Dedifferentiated amniotic fluid mesenchymal stem cell (primary cell): ENCODE data around the gene ANKRD39.
"Not testable (repeated sequence)": the region's sequence is repeated elsewhere in the genome, so short reads cannot be mapped to it uniquely, and the experiment has no call there.

Experiments
- DNase-seq: peaks from one replicate; pipeline ENCODE4 v3.0.0-alpha.2; 2016; ENCODE audit errors: extremely low spot score

The ANKRD39 gene

DNA sequence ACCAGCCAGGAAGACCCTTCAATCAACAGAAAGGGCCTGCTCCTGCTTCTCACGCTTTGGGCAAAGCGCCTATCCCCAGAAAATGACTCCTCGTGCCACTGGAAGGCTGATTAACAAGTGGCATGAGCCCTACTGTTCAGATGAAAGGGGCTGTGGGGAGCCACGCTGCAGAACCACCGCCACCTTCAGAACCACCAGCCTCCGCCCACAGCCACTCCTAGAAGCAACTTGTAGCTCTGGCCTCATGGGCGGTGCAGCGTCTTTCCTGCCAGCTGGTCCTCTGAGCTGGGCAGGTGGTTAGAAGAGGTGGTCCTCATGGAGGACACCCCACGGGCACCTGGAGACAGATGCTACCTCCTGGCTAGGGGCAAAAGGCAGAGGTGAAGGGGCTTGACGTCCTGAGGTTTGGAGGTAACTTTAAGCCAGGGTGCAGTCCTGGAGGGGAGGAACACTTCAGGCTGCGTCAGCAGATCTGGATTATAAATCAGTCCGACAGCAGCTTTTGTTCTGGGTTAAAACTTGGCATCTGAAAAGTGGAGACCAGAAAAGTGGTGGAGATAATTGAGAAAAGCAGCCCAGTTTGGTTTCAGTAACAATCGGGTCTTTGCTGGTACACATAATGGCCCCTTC is 12.9 kb upstream of the ANKRD39 start:
- no peak for DNase-seq

DNA sequence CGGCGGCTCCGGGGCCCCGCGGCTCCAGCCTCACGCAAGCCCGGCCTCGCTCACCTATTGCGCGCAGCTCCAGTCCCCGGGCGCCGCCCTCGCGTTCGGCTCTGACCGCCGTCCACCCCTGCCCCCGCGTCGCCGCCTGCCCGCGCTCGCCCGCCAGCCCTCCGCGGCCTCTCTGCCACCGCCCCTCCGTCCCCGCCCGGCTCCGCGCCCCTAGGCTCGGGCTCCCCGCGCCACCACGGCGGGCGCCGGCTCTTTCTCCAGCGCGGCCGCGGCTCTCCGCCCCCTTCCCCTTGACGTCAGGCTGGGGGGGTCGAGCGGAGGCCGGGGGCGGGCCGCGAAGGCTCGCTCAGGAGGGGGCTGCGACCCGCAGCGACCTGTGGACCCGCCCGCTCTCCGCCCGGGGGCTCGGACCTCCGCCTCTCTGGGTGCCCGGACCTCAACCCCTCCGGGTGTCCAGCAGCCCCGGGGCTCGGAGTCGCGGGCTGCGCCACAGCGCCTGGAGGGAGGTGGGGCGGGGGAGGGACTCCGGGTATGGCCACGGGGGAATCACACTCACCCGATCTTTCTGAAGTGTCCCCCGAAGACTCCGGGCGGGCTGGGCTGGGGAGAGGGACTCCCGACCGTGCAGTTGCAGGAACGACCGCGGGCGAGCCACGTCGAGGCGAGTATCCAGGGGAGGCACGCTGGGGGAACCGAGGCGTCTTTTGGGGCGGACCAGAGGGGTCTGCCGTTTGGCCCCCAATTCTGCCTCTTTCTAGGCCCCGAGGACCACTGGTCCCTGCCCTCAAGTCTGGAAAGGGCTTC is 12.2 kb upstream of the ANKRD39 start, which contains the start of gene SEMA4C:
Gene SEMA4C (minus strand): TSS at position 259 of the 804 bp plus-strand sequence. CDS start 2,194 bp downstream, outside the sequence.
- no peak for DNase-seq

DNA sequence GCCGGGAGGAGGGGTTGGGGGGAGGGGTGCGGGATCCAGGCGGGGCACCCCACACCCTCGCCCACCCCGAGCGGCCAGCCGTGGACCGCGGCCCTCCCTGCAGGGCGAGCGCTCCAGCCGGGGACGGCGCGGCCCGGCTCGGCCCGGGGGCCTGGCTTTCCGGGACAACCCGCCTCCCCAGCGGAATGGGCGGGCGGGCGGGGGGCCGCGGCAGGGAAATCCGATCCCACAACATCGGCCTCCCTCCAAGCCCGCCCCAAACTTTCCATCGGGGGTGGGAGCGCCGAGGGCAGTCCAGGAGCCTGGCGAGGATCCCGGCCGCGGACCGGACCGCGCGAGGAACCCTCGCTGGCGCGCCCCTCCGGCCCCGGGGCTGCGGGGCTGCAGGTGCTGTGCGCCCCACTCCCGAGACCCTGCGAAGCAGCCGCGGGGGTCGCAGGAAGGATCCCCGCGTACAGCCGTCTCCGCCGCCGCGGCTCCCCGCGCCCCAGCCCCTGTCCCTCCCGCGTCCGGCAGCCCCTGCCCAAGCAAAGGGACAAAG is 11.5 kb upstream of the ANKRD39 start:
- DNase-seq = peak; percentile 49

DNA sequence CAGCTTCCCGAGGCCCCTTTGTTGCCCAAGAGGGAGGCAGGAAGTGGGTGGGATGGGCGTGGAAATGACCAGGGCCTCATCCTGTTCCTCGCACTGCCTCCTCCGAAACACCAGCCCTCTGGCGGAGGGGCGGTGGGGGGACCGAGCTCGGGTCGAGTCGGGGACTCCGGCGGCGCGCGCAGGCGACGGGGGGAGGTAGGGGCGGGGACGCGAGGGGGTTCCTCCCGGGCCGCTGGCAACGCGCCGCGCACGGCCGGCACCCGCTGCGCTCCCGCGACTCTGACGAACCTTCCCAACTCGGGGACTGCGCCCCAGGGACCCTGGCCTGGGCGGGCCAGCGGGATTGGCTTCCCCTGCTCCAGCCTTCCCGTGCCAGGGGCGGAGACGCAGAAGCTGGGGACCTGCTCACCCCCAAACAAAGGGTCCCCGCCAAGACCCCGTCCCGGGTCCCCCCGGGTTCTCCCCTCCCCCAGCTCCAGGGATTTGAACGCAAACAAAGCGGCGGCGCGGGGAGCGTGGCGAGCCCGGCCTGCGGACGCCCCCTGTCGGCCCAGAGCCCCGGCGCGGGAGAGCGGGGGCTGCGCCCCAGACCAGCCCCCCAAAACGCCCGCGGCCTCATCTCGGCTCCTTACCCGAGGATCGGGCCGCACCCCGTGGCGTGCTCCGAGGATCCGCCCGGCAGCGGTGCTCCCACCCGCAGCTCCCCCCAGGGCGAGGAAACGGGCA is 10.9 kb upstream of the ANKRD39 start:
- DNase-seq = peak; percentile 84

DNA sequence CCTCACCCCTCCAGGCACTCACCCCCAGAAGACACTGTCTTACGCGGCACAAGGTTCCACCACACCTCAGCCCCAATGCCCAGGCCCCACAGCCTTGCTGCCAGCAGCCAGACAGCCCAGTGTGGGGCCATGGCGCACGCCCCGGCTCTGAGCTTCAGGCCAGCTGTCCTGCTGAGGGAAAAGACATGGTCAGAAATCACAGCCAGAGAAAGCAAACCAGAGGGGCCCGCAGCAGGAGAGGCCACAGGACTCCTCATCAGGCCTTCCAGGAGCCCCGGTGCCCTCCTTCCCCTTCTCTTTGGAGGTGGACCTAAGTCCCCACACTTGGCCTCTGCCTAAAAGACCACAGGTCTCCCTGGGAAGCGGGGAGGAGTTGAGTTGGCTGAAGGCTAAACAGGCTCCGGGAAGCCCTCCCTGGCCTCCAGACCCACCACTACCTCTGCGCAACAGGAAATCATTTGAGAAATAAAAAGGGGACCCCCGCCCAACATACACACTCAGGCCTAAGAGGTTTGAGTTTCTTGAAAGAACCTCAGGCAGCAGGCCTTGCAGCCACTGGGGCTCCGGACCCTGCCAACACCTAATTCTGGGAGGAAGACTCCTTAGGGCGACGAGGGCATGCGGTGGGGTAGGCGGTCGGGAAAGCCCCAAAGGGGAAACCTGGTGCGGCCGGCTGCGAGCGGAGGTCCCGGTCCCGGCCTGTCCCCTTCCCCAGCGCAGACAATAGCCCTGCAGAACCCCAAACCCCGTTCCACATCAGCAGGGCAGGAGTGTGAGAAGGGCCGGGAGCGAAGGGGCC is 10.1 kb upstream of the ANKRD39 start:
- no peak for DNase-seq

DNA sequence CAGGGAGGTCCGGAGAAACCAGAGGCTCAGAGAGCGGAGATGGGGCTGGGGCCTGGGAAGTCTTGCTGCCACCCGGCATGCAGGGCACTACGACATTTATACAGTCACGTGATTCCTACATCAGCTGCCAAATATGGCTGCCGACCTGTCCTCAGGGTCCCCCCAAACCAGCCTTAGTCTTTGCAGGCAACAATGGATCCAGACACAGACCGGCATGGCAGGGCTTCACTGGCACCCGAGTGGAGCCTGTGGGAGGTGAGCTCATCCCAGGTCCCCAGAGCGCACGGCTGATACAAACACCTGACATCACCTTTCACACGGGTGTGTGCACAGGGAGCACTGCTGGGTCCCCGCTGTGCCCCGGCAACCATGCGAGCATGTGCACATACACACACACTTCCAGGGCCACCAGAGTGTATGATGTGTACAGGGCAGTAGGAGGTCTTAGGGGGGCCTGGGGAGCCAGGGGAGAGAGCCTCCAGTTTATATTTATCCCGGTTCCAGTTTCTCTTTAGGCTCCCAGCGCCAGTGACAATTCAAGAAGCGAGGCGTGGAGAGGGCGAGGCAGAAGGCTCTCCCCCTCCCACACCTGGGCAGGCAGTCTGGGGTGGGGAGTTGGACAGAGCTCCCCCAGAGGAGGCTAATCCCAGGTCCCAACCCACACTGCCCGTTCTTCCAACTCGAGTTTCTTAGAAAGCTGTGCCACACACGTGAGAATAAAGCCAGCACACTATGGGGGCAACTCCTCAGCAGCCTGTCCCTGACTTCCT is 9.4 kb upstream of the ANKRD39 start:
- DNase-seq = no peak

DNA sequence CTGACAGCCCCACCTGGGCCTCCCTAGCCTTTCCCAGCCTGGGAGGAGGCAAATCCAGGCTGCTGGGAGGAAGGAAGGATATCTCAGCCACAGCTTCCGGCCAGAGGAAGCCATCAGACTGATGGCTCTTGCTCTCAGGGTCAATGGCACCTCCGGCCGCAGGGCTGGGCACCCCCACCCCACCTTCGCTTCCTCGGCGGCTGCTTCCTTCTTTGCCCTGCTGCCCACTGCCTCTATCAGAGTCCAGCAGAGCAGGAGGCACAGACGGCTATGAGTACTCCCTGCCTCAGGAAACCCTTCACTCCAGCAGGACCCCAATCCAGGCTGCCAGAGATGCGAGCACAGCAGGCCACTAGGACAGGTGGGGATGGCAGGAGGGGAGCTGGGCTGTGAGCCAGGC is 8.8 kb upstream of the ANKRD39 start:
- DNase-seq = no peak

DNA sequence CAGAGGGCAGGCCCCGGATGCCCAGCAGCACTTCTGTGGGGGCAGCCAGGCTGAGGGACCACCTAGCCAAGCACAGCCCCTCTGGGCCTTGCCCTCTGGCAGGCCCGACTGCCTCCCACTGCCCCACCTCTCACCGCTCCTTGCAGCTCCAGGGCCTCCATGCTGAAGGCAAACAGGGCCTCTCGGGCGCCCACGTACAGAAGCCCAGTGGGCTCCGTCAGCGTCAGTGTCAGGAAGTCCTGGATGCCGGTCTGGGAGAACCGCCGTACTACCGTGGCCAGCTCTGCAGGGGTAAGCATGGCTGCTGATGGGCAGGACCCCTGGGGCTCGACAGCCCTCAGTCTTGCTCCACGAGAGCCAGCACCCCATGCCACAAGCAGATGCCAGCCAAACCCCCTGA is 8.3 kb upstream of the ANKRD39 start:
- DNase-seq = no peak

DNA sequence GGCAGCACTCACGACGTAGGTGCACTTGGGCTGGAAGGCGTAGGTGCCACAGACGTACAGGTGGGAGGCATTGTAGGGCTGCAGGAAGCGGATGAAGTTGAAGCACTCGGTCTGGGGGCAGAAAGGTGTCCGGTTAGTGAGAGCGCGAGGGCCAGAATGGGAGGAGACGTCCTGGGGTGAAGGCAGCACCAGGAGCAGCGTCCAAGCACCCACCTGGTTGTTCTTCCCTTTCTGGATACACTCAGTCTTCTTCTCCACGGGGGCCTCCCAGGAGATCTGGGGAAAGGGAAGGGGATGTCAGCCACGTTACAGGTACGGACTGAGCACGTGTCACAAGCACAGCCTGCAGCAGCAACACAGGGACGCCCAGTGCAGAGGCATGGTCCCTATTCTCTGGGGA is 7.8 kb upstream of the ANKRD39 start:
- no peak for DNase-seq

DNA sequence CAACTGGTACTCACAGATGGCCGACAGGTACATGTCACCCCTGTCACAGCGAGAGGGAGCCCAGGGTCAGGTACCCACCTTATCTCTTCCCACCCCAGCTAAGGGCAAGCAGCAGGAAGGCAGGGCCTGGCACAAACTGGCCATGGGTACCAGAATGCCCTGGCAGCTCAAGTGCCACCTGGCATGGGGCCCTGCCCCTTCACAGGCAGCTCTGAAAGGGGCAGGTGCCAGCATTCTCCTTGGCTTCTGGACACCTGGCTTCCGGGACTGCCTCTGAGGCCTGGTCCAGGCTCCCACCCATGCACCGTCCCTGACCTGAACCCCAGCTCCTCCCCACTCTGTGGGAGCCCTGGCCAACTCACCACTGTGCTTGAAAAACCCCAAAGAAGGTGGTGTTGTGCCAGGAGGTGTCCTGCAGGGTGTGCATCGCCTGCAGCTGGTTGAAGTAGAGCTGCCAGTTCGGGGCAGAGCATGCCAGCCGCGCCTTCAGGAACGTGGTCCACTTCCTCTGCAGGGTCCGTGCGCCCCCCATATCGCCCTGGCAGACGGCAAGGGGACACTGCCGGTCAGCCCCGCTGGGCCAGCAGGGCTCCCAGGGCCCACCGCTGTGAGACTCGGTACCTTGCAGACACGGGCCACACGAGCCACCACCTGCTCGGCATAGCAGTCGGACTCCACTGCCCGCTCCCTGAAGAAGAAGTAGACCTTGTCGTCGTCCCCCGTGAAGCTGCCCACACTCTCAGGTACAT is 6.7 kb upstream of the ANKRD39 start:
- no peak for DNase-seq

DNA sequence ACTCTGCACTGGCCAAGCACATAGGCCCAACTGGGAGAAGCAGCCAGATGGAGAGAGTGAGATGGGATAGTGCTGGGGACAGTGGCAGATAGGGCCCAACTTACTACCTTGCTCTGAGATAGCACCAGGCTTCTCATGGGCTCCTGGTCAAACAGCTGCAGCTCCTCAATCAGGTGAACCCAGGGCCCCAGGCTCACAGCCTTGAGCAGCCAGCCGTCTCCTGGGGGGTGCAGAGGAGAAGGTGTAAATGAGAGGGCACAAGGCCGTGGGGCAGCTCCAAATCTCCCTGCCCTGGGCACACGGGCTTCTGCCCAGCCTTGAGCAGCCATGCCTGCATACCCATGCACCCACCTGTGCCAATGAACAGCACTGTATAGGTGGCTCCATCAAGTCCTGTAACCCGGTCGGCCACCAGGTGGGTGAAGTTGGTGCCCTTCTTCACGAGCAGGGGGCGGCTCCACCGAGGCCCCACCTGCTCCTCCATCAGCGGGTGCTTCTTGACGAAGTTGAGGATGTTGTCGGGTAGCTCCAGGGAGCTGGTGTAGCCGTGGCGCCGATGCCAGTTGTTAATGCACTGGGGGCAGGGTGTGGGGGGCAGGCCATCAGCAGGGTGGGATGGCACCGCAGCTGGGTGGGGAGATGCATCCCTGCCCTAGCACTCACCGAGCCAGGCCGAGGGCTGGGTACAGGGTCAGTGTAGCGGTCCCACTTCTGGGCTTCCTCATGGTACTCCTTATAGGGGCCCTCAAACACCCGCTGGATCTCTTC is 5.9 kb upstream of the ANKRD39 start:
- no peak for DNase-seq

DNA sequence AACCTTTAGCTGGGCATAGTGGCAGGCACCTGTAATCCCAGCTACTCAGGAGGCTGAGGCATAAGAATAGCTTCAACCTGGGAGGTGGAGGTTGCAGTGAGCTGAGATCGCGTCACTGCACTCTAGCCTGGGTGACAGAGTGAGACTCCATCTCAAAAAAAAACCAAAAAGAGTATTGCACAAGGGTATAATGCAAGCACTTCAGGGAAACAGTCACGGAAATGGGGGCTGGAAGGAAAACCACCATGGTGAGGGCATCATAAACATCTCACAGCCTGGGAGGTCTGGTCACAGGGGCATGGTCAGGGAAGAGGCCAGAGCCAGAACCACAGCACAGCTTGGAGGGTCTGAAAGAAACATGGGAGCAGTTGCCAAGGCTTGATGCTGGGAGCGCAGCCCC is 5.2 kb upstream of the ANKRD39 start:
- not testable (repeated sequence) for DNase-seq

DNA sequence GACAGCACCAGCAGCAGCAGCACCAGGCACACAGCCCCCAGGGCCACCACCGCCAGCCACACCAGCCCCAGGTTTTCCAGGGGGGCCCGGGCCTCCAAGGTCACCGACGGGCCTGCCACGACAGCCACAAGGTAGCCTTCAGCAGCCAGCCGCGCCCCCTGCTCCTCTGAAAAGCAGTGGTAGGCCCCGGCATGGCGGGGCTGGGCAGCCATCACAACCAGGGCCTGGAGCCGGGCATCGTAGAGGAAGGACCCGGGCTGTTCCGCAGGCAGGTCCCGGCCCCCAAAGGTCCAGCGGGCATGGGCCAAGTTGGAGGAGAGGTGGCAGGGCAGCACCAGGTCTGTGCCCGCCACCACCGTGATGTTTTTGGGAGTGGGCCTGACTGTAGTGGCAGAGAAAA is 3.3 kb upstream of the ANKRD39 start:
- DNase-seq = no peak

DNA sequence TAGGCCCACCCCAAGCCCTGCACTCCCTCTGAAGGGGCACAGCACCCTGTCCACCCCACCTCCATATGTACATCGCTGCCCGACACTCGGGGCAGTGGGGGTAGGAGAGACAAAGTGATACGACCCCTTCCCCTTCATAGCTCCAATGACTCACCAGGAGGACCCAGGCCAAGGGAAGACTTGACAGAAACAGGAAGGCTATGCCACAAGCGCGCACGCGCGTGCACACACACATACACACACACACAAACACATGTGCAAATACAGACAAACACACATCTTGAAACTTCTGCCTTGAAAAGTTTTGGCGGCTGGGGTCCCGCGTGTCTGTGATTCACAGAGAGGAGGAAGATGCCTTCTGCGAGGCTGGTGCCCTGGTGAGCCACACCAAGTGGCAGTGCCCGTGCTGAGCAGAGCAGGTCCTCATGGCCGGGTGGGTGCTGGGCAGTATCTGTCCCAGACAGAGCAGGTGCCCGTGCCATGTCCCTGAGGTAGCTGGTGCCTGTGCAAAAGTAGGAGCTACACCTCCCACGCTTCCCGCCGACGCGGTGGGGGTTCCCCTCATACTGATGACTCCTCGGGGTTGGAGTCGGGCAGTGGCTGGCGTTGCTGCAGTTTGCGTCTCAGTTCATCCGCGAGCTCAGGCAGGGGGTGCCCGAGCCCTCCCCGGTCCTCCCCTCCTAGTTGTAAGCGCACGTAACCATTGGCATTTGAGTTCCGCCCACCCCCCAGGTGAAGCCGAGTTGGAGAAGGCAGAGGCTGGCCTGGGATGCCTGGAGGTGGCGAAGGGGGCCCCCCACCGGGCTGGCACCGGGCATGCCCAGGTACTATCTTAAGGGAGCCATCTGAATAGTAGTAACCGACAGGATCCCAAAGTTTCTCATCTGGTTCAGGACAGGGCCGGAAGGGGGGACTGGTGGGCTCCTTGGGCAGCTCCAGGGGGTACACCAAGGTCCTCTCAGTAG is 2.5 kb upstream of the ANKRD39 start:
- no peak for DNase-seq

DNA sequence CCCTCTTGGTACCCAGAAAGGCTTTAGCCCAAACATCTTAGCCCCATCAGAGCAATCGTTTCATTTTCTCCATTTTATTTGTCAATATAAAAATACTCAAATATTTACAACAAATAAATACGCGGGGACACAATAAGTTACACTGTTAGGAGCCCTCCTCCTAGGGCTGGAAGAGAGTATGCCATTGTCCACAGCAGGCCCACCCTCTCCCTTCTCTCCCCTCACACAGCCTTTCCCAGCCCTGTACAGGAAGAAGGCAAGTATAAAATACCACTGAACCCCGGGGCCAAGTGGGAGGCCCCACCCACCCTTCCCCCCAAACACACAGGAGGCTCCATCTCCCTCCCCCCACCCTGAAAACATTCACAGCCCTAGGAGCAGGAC is 1.9 kb upstream of the ANKRD39 start:
- DNase-seq = no peak

DNA sequence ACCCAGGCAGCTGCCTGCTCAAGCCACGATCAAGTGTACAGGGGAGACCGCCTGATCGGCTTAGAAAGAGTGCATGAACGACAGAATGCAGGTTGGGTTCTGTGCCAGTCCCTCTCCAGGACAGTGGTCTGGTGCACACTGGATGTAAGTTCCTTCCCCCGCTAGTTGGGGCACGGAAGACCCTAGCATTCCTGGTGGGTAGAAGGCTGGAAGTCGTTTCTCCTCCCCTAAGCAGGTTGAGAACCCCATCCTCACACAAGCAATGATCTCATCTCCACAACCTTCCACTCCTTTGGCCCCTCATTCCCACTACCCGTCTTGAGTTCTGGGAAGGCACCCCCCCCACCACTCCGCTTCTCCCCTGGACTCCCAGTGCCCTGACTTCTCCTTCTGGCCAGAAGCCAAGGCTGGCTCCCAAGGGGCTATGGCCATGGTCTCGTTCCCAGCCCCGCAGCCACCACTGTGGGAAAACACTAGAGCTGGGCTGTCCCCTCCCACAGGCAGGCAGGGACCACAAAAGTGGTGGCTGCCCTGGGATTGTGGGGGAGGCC is 1.4 kb upstream of the ANKRD39 start:
- DNase-seq = no peak

DNA sequence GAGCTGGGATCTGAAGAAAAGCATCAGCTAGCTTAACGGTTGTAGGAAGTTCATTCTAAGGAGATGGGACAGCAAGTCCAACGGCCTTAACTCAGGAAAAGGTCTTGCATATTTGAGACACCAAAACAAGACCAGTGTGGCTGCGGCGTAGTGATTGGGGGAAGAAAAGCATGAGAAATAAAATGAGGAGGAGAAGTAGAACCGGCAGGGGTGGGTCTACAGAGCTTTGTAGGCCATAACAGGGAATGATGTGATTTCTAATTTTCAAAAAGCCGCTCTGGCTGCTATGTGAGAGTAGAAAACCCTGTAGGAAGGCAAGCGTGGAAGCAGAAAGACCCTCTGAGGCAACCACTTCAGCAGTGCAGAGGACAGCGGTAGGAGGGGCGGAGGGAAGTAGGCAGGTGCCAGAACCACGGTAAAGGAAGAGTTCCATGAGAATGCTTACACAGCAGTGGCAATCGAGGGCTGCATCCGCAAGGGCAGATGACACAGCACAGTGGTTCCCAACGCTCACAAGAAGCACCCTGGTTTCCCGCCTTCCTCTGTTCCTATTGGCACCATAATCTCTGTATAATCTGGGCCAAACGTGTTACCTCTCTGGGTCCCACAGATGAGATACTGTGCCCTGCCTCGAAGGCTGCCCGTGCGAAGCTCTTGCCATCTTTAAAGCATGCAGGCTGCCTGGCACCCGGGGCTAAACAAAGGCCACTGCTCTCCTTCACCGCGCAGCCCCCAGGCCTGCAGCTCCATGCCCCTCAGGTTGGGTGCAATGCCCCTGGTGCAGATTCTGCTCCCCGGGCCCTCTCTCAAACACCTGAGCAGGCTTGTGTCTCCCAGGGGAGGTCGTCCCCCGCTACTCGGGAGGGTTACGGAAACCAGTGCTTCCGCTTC is 795 bp downstream of the ANKRD39 start:
- DNase-seq = no peak
